HEK293T (cell line): ENCODE data around the gene CTR9.

ENCODE experiments used
- CTCF ChIA-PET: fragments of 350-600 bp; formaldehyde crosslinking; extraction: SDS; loops from one replicate; lab custom pipeline; 2021; ENCODE audit warnings: antibody characterized with exemption, inconsistent platforms; lab: Yijun Ruan, JAX
- POLR2A ChIA-PET: fragments of 350-600 bp; formaldehyde crosslinking; extraction: SDS; loops from one replicate; lab custom pipeline; 2020; ENCODE audit warnings: antibody characterized with exemption, inconsistent platforms; lab: Yijun Ruan, JAX
- DNase-seq: peaks from one replicate; pipeline ENCODE4 v3.0.0; 2012; ENCODE audit warnings: mixed read lengths; ENCODE audit errors: extremely low spot score
- ARNT ChIP-seq: fragments of 450-650 bp; IDR thresholded peaks from 2 replicates; pipeline ENCODE4 v1.6.1; 2017; ENCODE audit warnings: mild to moderate bottlenecking
- BHLHE40 ChIP-seq: fragments of 450-650 bp; IDR thresholded peaks from 2 replicates; pipeline ENCODE4 v1.6.1; 2016; ENCODE audit warnings: mild to moderate bottlenecking, moderate library complexity, borderline replicate concordance
- CTBP1 ChIP-seq: fragments of 450-650 bp; IDR thresholded peaks from 2 replicates; pipeline ENCODE4 v1.6.1; 2016; ENCODE audit warnings: borderline replicate concordance
- ELF4 ChIP-seq: fragments of 450-650 bp; IDR thresholded peaks from 2 replicates; pipeline ENCODE4 v1.6.1; 2017; ENCODE audit warnings: antibody characterized with exemption
- FOXA1 ChIP-seq: fragments of 450-650 bp; IDR thresholded peaks from 2 replicates; pipeline ENCODE4 v1.6.1; 2016; ENCODE audit warnings: mild to moderate bottlenecking
- FOXK2 ChIP-seq: fragments of 450-650 bp; IDR thresholded peaks from 2 replicates; pipeline ENCODE4 v1.6.1; 2016; ENCODE audit warnings: mild to moderate bottlenecking
- FOXM1 ChIP-seq: fragments of 450-650 bp; IDR thresholded peaks from 2 replicates; pipeline ENCODE4 v1.6.1; 2017; ENCODE audit warnings: mild to moderate bottlenecking, borderline replicate concordance
- HDGF ChIP-seq: fragments of 450-650 bp; IDR thresholded peaks from 2 replicates; pipeline ENCODE4 v1.6.1; 2017; ENCODE audit warnings: antibody characterized with exemption, borderline replicate concordance
- L3MBTL2 ChIP-seq: fragments of 450-650 bp; conservative IDR thresholded peaks from 2 replicates; pipeline ENCODE4 v1.6.1; 2016; ENCODE audit warnings: mild to moderate bottlenecking
- LEF1 ChIP-seq: fragments of 450-650 bp; IDR thresholded peaks from 2 replicates; pipeline ENCODE4 v1.6.1; 2017; ENCODE audit warnings: mild to moderate bottlenecking, borderline replicate concordance
- NFRKB ChIP-seq: fragments of 450-650 bp; IDR thresholded peaks from 2 replicates; pipeline ENCODE4 v1.6.1; 2016; ENCODE audit warnings: mild to moderate bottlenecking, moderate library complexity
- PKNOX1 ChIP-seq: fragments of 450-650 bp; IDR thresholded peaks from 2 replicates; pipeline ENCODE4 v1.6.1; 2016
- SP1 ChIP-seq: fragments of 450-650 bp; IDR thresholded peaks from 2 replicates; pipeline ENCODE4 v1.6.1; 2017
- SUZ12 ChIP-seq: fragments of 450-650 bp; IDR thresholded peaks from 2 replicates; pipeline ENCODE4 v1.6.1; 2016; ENCODE audit warnings: mild to moderate bottlenecking
- TARDBP ChIP-seq: fragments of 450-650 bp; IDR thresholded peaks from 2 replicates; pipeline ENCODE4 v1.6.1; 2016
- ZNF384 ChIP-seq: fragments of 450-650 bp; IDR thresholded peaks from 2 replicates; pipeline ENCODE4 v1.6.1; 2016

Gene CTR9

GRCh38 chr11:10777393-10777793 lies 26.3 kb downstream of the CTR9 start:
- TF ChIP-seq FOXK2 = no peak
- TF ChIP-seq TARDBP = no peak
- no peak for TF ChIP-seq CTBP1
- TF ChIP-seq NFRKB = no peak
- TF ChIP-seq LEF1 = no peak
- no peak for TF ChIP-seq BHLHE40
- TF ChIP-seq HDGF = no peak
- CTCF ChIA-PET = no interaction called here
- POLR2A ChIA-PET = no interaction called here
- DNase-seq = no peak

- ChIA-PET CTCF (interaction anchor here (1.2 kb wide), 1 partner anchor 9 kb away, joined by 4 read pairs; no protein-coding TSS in a partner anchor), POLR2A (no interaction called here)
Observed at GRCh38 chr11:10777806-10778205, 26.8 kb downstream of the CTR9 start.

GRCh38 chr11:10778217-10778970 lies 27.3 kb downstream of the CTR9 start:
- TF ChIP-seq SP1 = no peak
- no peak for TF ChIP-seq PKNOX1
- no peak for TF ChIP-seq FOXK2
- no peak for TF ChIP-seq SUZ12
- TF ChIP-seq FOXA1 = no peak
- no peak for TF ChIP-seq CTBP1
- TF ChIP-seq ZNF384 = no peak
- no peak for TF ChIP-seq FOXM1
- no peak for TF ChIP-seq BHLHE40
- TF ChIP-seq HDGF = no peak
- no peak for TF ChIP-seq TARDBP
- no peak for TF ChIP-seq L3MBTL2
- no peak for TF ChIP-seq ELF4
- no peak for TF ChIP-seq ARNT
- TF ChIP-seq NFRKB = no peak
- CTCF ChIA-PET = interaction anchor here (1.2 kb wide), 1 partner anchor 9 kb away, joined by 4 read pairs; no protein-coding TSS in a partner anchor
- DNase-seq = no peak
- POLR2A ChIA-PET = no interaction called here

More at GRCh38 chr11:10777806-10778205, 26.8 kb downstream of the CTR9 start:
- DNase-seq = no peak
- TF ChIP-seq CTBP1 (no peak), ZNF384 (no peak), TARDBP (no peak), ELF4 (no peak), NFRKB (no peak), HDGF (no peak), BHLHE40 (no peak), SUZ12 (no peak), FOXK2 (no peak), ARNT (no peak), PKNOX1 (no peak), SP1 (no peak)

- no peak for DNase-seq
- ChIA-PET CTCF (interaction anchor here (1.2 kb wide), 1 partner anchor 10 kb away, joined by 4 read pairs; no protein-coding TSS in a partner anchor), POLR2A (no interaction called here)
- TF ChIP-seq BHLHE40 = no peak
- no peak for TF ChIP-seq PKNOX1
- TF ChIP-seq FOXM1 = no peak
- TF ChIP-seq FOXA1 = no peak
- no peak for TF ChIP-seq FOXK2
- no peak for TF ChIP-seq NFRKB
- TF ChIP-seq TARDBP = no peak
- TF ChIP-seq LEF1 = no peak
Observed at GRCh38 chr11:10779086-10779485, 28.0 kb downstream of the CTR9 start.

GRCh38 chr11:10780040-10780439 lies 29.0 kb downstream of the CTR9 start:
- POLR2A ChIA-PET = interaction anchor here (1.0 kb wide), 1 partner anchor 29 kb away, joined by 3 read pairs; the partner anchor contains the start of gene EIF4G2
- CTCF ChIA-PET = no interaction called here

GRCh38 chr11:10784232-10785145 lies 33.4 kb downstream of the CTR9 start:
- TF ChIP-seq FOXK2 = no peak
- no peak for TF ChIP-seq ARNT
- no peak for TF ChIP-seq TARDBP
- no peak for TF ChIP-seq ELF4
- no peak for TF ChIP-seq SP1
- no peak for TF ChIP-seq HDGF
- no peak for TF ChIP-seq CTBP1
- no peak for TF ChIP-seq FOXM1
- TF ChIP-seq LEF1 = no peak
- no peak for TF ChIP-seq SUZ12
- TF ChIP-seq BHLHE40 = no peak
- no peak for TF ChIP-seq FOXA1
- no peak for TF ChIP-seq NFRKB
- no peak for TF ChIP-seq PKNOX1
- no peak for TF ChIP-seq ZNF384
- no peak for DNase-seq
- POLR2A ChIA-PET = interaction anchor here (0.7 to 1.4 kb wide), 3 partner anchors 23 to 147 kb away, joined by 3 read pairs; partner anchors contain the start of gene EIF4G2
- CTCF ChIA-PET = interaction anchor here (0.6 to 1.7 kb wide), 5 partner anchors 8 to 244 kb away, joined by 3 to 5 read pairs (median 4); no protein-coding TSS in a partner anchor

More at GRCh38 chr11:10780040-10780439, 29.0 kb downstream of the CTR9 start:
- no peak for DNase-seq
- no peak for TF ChIP-seq FOXA1
- no peak for TF ChIP-seq SUZ12
